ENCODE results near the gene CA12.
A peak's percentile ranks its signal among the peaks of the same experiment; 100 is the strongest.
"Not testable (repeated sequence)": the region's sequence is repeated elsewhere in the genome, so short reads cannot be mapped to it uniquely, and the experiment has no call there.

The CA12 gene

DNA sequence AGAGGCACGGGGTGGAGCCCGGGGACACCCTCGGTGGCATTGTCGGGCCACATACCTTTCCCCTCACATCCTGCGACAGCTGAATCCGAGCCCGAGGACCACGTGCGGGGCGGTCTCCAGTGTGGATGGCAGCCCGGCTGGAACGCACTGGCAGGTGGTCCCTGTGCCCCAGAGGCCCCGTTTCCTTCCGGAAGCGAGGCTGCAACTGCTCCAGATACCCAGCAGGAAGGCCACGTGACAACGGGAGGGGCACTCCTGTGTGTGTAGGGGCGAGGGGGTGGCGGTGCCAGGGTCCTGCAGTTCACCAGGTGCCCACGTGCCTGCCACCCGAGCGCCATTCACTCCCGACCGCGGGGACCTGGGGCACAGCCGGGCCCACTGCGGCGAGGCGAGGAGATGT, 60.2 kb downstream of the CA12 start:
- Histone ChIP-seq H3K4me3 (ENCODE audit: low read depth, low read length) (no peak overlapping the region), H3K4me1 (peaks cover 9% of the 10 kb centered on the region), H3K9me3 (no peaks in the 10 kb centered on the region), H3K27me3 (no peaks in the 10 kb centered on the region), H3K36me3 (no peaks in the 10 kb centered on the region)
- TF ChIP-seq, protein P1, sequence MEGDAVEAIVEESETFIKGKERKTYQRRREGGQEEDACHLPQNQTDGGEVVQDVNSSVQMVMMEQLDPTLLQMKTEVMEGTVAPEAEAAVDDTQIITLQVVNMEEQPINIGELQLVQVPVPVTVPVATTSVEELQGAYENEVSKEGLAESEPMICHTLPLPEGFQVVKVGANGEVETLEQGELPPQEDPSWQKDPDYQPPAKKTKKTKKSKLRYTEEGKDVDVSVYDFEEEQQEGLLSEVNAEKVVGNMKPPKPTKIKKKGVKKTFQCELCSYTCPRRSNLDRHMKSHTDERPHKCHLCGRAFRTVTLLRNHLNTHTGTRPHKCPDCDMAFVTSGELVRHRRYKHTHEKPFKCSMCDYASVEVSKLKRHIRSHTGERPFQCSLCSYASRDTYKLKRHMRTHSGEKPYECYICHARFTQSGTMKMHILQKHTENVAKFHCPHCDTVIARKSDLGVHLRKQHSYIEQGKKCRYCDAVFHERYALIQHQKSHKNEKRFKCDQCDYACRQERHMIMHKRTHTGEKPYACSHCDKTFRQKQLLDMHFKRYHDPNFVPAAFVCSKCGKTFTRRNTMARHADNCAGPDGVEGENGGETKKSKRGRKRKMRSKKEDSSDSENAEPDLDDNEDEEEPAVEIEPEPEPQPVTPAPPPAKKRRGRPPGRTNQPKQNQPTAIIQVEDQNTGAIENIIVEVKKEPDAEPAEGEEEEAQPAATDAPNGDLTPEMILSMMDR (IDR thresholded peaks at IDR 0.05; ENCODE audit: low read depth, low read length) = no peak
- DNase-seq = no peak

DNA sequence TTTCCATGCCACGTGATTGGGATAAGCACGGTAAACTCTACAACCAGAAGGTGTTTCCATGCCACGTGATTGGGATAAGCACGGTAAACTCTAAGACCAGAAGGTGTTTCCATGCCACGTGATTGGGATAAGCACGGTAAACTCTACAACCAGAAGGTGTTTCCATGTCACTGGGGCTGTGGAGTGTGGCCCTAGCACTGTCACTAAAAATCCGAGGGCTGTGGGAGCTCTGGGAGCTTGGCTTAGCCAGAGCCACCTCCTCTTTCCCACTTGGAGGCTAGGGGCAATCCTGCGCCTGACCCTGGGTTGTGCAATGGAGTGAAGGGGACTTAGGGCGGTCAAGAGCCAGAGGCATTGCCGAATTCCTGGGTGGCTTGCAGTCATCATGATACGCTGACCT, 60.7 kb downstream of the CA12 start:
- not testable (repeated sequence) for H3K4me3 ChIP-seq (ENCODE audit: low read depth, low read length); H3K27me3 ChIP-seq; H3K9me3 ChIP-seq; H3K36me3 ChIP-seq; DNase-seq; H3K4me1 ChIP-seq

DNA sequence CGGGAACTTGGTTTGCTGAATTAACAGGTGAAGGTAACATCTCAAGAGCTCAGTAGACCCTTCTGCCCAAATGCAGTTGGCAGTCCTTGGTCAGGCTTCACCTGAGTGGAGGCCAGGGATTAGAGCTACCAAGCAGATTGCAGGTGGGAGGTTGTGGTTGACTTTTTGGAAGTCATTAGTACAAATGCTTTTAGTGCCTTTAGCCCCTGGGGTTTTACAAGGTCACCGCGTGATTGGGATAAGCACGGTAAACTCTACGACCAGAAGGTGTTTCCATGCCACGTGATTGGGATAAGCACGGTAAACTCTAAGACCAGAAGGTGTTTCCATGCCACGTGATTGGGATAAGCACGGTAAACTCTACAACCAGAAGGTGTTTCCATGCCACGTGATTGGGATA, 61.2 kb downstream of the CA12 start:
- not testable (repeated sequence) for H3K4me3 ChIP-seq (ENCODE audit: low read depth, low read length); H3K9me3 ChIP-seq; DNase-seq; H3K36me3 ChIP-seq; H3K4me1 ChIP-seq; H3K27me3 ChIP-seq

DNA sequence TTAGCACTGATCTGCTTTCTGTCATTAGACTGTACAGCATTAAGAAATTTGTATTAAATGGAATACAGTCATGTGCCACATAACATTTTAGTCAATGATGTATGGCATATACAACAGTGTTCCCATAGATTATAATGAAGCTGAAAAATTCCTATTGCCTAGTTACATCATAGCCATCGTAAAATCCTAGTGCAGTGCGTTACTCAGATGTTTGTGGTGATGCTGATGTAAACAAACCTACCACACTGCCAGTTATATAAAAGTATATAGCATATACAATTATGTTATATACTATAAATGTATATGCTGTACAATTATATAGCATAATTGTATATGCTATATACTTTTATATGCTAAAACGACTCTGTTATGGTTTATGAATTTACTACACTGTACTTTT, 62.6 kb downstream of the CA12 start:
- H3K4me1 ChIP-seq = peaks cover 6% of the 10 kb centered on the region
- no peak overlapping the region for H3K4me3 ChIP-seq (ENCODE audit: low read depth, low read length)
- TF ChIP-seq, protein P1 (IDR thresholded peaks at IDR 0.05; ENCODE audit: low read depth, low read length) = no peak
- peaks cover 6% of the 10 kb centered on the region; the same call in 1 of the 2 replicates for H3K27me3 ChIP-seq
- DNase-seq = no peak
- H3K36me3 ChIP-seq = no peaks in the 10 kb centered on the region
- no peaks in the 10 kb centered on the region for H3K9me3 ChIP-seq

DNA sequence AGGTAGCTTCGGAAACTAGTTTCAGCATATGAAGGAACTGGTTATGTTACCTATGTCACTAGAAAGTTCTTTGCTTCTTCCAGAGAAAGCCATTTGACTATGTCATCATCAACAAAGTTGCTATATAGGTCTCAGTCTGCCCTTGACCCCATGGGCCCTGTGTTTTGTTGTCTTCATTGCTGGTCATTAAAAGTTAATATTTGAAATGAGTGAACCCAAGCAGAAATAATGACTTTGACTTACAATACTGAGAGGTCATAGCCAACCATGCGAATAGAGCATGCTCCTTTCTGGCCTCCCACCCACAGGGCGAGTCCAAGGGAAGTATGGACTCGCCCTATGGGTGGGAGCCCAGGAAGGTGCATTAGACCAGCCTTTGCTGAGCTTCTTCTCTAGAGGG, 63.3 kb downstream of the CA12 start:
- peaks cover 6% of the 10 kb centered on the region for H3K4me1 ChIP-seq
- H3K36me3 ChIP-seq = no peaks in the 10 kb centered on the region
- peaks cover 7% of the 10 kb centered on the region; the same call in 1 of the 2 replicates for H3K27me3 ChIP-seq
- H3K9me3 ChIP-seq = no peaks in the 10 kb centered on the region
- DNase-seq = no peak
- TF ChIP-seq, protein P1 (IDR thresholded peaks at IDR 0.05; ENCODE audit: low read depth, low read length) = no peak
- no peak overlapping the region for H3K4me3 ChIP-seq (ENCODE audit: low read depth, low read length)

DNA sequence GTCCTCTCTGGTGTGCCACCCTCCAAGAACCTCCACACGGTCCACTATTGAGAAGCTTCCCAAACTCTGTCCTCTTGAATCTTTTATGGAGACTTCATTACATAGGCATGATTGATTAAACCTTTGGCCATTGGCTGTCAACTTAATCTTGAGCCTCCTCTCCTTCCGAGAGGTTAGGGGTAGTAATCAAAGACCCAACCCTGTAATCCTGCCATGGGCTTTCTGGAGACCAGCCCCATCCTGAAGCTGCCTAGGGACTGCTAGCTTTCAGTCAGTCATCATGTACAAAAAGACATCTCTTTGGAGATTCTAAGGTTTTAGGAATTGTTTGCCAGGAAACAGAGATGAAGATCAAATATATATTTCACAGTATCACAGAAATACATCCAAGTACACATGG, 67.2 kb downstream of the CA12 start:
- DNase-seq = no peak
- TF ChIP-seq, protein P1 (IDR thresholded peaks at IDR 0.05; ENCODE audit: low read depth, low read length) = no peak
- H3K27me3 ChIP-seq = peaks cover 7% of the 10 kb centered on the region; the same call in 1 of the 2 replicates
- no peak overlapping the region for H3K4me3 ChIP-seq (ENCODE audit: low read depth, low read length)
- H3K4me1 ChIP-seq = no peaks in the 10 kb centered on the region; the same call in 1 of the 2 replicates
- no peaks in the 10 kb centered on the region for H3K36me3 ChIP-seq
- H3K9me3 ChIP-seq = no peaks in the 10 kb centered on the region

DNA sequence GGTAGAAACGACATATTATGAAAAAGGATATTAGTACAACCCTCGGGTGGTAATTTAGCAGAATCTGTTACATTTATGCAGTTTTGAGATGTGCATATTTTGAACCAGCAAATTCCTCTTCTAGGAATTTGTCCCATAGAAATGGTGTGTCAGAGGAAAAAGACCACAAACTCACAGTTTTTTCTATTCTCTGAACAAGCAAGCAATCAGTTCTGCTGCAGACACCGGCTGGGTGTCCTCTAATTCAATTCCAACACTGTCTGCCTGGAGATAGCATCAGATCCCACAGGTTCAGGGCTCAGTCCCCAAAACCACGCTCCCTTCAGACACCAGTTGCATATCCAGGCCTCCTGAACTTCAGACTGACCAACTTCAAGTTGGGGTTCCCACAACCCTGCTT, 67.8 kb downstream of the CA12 start:
- Histone ChIP-seq H3K9me3 (no peaks in the 10 kb centered on the region), H3K36me3 (no peaks in the 10 kb centered on the region), H3K4me1 (no peaks in the 10 kb centered on the region; the same call in 1 of the 2 replicates), H3K4me3 (ENCODE audit: low read depth, low read length) (no peak overlapping the region), H3K27me3 (peaks cover 7% of the 10 kb centered on the region; the same call in 1 of the 2 replicates)
- DNase-seq = peak; percentile 52
- TF ChIP-seq, protein P1 (IDR thresholded peaks at IDR 0.05; ENCODE audit: low read depth, low read length) = no peak
